ENCODE measurements around the gene NRDE2. TPM values are rescaled to one million over a fixed set of nuclear protein-coding genes. Genes with fewer than 3 reads are reported as not detected.

Gene NRDE2
- total RNA-seq, 2 experiments from 2014 or later: 12.3 to 16.6 TPM

DNA sequence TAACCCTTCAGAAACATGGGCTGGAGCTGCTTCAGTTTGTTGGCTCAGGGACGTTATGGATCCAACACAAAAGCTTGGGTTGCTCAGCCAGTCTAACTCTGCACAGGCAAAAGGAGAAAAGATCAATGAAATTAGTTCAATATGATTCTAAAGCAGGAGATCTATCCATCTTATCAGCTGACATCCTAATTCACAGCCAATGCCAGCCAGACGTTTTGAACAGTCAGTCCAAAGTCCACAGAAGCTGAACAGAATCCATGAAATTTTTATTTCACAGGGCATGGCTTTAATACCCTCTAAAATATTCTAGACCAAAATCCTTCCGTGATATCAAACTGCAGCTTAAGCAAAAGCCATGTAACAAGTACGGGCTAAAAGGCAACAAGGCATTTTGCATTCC is 13.7 kb downstream of the NRDE2 start:
- no peak for TF ChIP-seq EZH2phosphoT487 (IDR thresholded peaks at IDR 0.05; ENCODE audit: borderline replicate concordance, low read depth, low read length)
- TF ChIP-seq, protein P1, sequence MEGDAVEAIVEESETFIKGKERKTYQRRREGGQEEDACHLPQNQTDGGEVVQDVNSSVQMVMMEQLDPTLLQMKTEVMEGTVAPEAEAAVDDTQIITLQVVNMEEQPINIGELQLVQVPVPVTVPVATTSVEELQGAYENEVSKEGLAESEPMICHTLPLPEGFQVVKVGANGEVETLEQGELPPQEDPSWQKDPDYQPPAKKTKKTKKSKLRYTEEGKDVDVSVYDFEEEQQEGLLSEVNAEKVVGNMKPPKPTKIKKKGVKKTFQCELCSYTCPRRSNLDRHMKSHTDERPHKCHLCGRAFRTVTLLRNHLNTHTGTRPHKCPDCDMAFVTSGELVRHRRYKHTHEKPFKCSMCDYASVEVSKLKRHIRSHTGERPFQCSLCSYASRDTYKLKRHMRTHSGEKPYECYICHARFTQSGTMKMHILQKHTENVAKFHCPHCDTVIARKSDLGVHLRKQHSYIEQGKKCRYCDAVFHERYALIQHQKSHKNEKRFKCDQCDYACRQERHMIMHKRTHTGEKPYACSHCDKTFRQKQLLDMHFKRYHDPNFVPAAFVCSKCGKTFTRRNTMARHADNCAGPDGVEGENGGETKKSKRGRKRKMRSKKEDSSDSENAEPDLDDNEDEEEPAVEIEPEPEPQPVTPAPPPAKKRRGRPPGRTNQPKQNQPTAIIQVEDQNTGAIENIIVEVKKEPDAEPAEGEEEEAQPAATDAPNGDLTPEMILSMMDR (conservative IDR thresholded peaks at IDR 0.05; ENCODE audit: low read length): no peak
- intact Hi-C loops (cut with micrococcal nuclease; ENCODE audit: unreplicated experiment): no loop called here
- H3K4me1 ChIP-seq (ENCODE audit: insufficient read depth, low read length, poor library complexity, severe bottlenecking): no peaks in the 10 kb centered on the region
- no peak overlapping the region for H3K4me2 ChIP-seq (ENCODE audit: low read length)
- H3K27ac ChIP-seq (ENCODE audit: low read depth, low read length, poor library complexity, severe bottlenecking): no peak overlapping the region
- POLR2A ChIA-PET: interaction anchor here (1.0 to 1.2 kb wide), 2 partner anchors 16 to 20 kb away, joined by 3 to 6 read pairs; no protein-coding TSS in a partner anchor
- no peak overlapping the region for H3K4me3 ChIP-seq (ENCODE audit: low read depth, low read length, poor library complexity, severe bottlenecking)
- no TSS peak for BruUV-seq (replicated peaks)
- no peak overlapping the region for H2AFZ ChIP-seq (ENCODE audit: low read length)
- H3K9me3 ChIP-seq (ENCODE audit: low read length): no peaks in the 10 kb centered on the region
- H3K36me3 ChIP-seq (ENCODE audit: insufficient read depth, low read length): peaks cover 56% of the 10 kb centered on the region
- peaks cover 10% of the 10 kb centered on the region; the same call in 1 of the 2 replicates for H3K79me2 ChIP-seq (ENCODE audit: insufficient read depth, low read depth, low read length)
- CTCF ChIA-PET (ENCODE audit: unreplicated experiment): no interaction called here
- H4K20me1 ChIP-seq (ENCODE audit: insufficient read depth, low read length): no peaks in the 10 kb centered on the region
- DNase-seq (ENCODE audit: low spot score): no peak
- no peaks in the 10 kb centered on the region for H3K9me2 ChIP-seq (ENCODE audit: insufficient read depth, low read length)

DNA sequence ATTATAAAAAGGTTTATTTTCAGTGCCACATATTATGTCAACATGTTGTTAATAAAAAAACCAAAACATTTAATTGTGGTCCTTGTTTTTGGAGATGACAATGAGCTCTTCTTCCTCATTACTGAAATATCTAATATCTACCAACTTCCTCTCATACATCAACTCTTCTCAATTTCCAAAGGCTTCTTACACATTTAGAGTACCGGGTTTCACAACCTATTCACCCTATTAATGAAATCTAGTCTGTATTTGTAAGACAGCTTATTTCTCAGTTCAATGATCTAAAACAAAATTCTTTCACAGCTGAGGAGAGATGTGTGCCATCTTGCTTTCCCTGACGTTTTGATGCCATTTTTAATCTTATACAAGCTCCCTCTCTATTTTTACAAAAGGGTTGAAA is 14.5 kb downstream of the NRDE2 start:
- peaks cover 62% of the 10 kb centered on the region for H3K36me3 ChIP-seq (ENCODE audit: insufficient read depth, low read length)
- CTCF ChIA-PET (ENCODE audit: unreplicated experiment): no interaction called here
- no TSS peak for BruUV-seq (replicated peaks)
- H3K9me3 ChIP-seq (ENCODE audit: low read length): no peaks in the 10 kb centered on the region
- POLR2A ChIA-PET: interaction anchor here (1.0 to 1.2 kb wide), 2 partner anchors 15 to 19 kb away, joined by 3 to 6 read pairs; no protein-coding TSS in a partner anchor
- TF ChIP-seq, protein P1 (conservative IDR thresholded peaks at IDR 0.05; ENCODE audit: low read length): no peak
- TF ChIP-seq EZH2phosphoT487 (IDR thresholded peaks at IDR 0.05; ENCODE audit: borderline replicate concordance, low read depth, low read length): no peak
- no peaks in the 10 kb centered on the region for H4K20me1 ChIP-seq (ENCODE audit: insufficient read depth, low read length)
- no peaks in the 10 kb centered on the region for H3K9me2 ChIP-seq (ENCODE audit: insufficient read depth, low read length)
- H3K4me1 ChIP-seq (ENCODE audit: insufficient read depth, low read length, poor library complexity, severe bottlenecking): no peaks in the 10 kb centered on the region
- H3K79me2 ChIP-seq (ENCODE audit: insufficient read depth, low read depth, low read length): peaks cover 4% of the 10 kb centered on the region; the same call in 1 of the 2 replicates
- H3K4me3 ChIP-seq (ENCODE audit: low read depth, low read length, poor library complexity, severe bottlenecking): no peak overlapping the region
- no peak overlapping the region for H3K4me2 ChIP-seq (ENCODE audit: low read length)
- intact Hi-C loops (cut with micrococcal nuclease; ENCODE audit: unreplicated experiment): no loop called here
- H3K27ac ChIP-seq (ENCODE audit: low read depth, low read length, poor library complexity, severe bottlenecking): no peak overlapping the region
- no peak for DNase-seq (ENCODE audit: low spot score)
- H2AFZ ChIP-seq (ENCODE audit: low read length): no peak overlapping the region

DNA sequence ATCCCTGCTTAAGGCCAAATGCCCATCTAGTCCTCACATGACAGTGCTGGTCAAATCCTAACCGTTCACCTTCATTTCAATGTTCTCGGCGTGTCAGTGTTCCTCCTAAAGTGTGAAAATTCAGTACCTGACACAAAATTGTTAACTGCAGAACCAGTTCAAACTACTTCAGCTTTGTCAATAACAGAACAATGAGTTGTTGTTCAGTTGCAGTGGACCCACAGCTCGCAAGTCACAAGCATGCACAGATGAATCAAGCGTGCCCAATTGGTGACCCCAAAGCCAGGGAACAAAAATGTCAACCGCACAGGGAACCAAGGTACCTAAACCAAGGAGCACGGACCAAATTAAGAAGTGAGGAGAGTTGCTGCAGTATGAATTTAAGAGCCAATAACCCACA is 23.2 kb downstream of the NRDE2 start:
- no peaks in the 10 kb centered on the region for H3K4me1 ChIP-seq (ENCODE audit: insufficient read depth, low read length, poor library complexity, severe bottlenecking)
- intact Hi-C loops (cut with micrococcal nuclease; ENCODE audit: unreplicated experiment): loop anchor here (10.0 kb wide), 1 partner anchor 206 kb away; no protein-coding TSS in a partner anchor
- CTCF ChIA-PET (ENCODE audit: unreplicated experiment): no interaction called here
- no TSS peak for BruUV-seq (replicated peaks)
- H3K4me2 ChIP-seq (ENCODE audit: low read length): no peak overlapping the region
- TF ChIP-seq EZH2phosphoT487 (IDR thresholded peaks at IDR 0.05; ENCODE audit: borderline replicate concordance, low read depth, low read length): no peak
- TF ChIP-seq, protein P1 (conservative IDR thresholded peaks at IDR 0.05; ENCODE audit: low read length): no peak
- no peaks in the 10 kb centered on the region for H4K20me1 ChIP-seq (ENCODE audit: insufficient read depth, low read length)
- H3K27ac ChIP-seq (ENCODE audit: low read depth, low read length, poor library complexity, severe bottlenecking): no peak overlapping the region
- no peaks in the 10 kb centered on the region for H3K79me2 ChIP-seq (ENCODE audit: insufficient read depth, low read depth, low read length)
- DNase-seq (ENCODE audit: low spot score): no peak
- POLR2A ChIA-PET: no interaction called here
- no peak overlapping the region for H3K4me3 ChIP-seq (ENCODE audit: low read depth, low read length, poor library complexity, severe bottlenecking)
- no peaks in the 10 kb centered on the region for H3K9me3 ChIP-seq (ENCODE audit: low read length)
- H2AFZ ChIP-seq (ENCODE audit: low read length): no peak overlapping the region
- H3K36me3 ChIP-seq (ENCODE audit: insufficient read depth, low read length): peaks cover 65% of the 10 kb centered on the region
- H3K9me2 ChIP-seq (ENCODE audit: insufficient read depth, low read length): no peaks in the 10 kb centered on the region
